NCI-H2196 (cell line): ENCODE data around the gene VSX2.
A peak's percentile ranks its signal among the peaks of the same experiment; 100 is the strongest.

Experiments used
- DNase-seq: peaks from one replicate; lab custom pipeline; 2025; ENCODE audit not compliant: unreplicated experiment; lab: John Stamatoyannopoulos, UW

Gene VSX2

DNA sequence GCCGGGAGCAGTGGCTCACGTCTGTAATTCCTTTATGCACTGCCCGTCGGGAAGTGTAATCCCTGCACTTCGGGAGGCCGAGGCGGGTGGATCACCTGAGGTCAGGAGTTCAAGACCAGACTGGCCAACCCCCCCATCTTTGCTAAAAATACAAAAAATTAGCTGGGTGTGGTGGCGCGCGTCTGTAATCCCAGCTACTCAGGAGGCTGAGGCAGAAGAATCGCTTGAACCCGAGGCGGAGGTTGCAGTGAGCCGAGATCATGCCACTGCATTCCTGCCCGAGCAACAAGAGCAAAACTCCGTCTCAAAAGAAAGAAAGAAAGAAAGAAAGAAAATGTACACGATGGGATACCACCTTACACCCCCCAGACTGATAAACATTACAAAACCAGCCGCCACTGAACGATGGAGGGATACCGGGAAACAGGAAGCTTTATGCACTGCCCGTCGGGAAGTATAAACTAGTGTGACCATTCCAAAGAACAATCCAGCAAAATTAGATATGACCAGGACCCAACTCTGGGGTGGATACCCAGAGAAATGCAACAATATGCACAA lies 62.4 kb downstream of the VSX2 start:
- no peak for DNase-seq

DNA sequence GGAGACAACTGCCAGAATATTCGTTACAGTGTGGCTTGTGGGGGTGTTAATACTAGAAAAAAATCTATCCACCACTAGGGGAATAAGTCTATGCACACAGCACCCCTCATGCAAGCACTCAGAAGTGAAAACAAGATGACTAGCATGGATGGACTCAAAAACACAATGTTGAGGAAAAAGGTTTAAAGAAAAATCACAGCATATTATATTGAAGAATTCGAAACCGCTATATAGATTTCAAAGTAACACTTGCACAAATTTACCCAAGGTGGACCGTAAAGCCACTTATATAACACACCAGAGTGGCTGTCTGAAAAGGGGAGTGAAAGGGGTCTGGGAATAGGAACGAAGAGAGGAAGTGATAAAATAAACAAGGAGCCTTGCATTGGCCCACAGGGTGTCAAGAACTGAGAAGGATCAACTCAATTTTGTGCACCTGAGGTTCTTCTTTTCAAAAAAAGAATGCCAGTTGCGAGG lies 62.9 kb downstream of the VSX2 start:
- peak; percentile 32 for DNase-seq

DNA sequence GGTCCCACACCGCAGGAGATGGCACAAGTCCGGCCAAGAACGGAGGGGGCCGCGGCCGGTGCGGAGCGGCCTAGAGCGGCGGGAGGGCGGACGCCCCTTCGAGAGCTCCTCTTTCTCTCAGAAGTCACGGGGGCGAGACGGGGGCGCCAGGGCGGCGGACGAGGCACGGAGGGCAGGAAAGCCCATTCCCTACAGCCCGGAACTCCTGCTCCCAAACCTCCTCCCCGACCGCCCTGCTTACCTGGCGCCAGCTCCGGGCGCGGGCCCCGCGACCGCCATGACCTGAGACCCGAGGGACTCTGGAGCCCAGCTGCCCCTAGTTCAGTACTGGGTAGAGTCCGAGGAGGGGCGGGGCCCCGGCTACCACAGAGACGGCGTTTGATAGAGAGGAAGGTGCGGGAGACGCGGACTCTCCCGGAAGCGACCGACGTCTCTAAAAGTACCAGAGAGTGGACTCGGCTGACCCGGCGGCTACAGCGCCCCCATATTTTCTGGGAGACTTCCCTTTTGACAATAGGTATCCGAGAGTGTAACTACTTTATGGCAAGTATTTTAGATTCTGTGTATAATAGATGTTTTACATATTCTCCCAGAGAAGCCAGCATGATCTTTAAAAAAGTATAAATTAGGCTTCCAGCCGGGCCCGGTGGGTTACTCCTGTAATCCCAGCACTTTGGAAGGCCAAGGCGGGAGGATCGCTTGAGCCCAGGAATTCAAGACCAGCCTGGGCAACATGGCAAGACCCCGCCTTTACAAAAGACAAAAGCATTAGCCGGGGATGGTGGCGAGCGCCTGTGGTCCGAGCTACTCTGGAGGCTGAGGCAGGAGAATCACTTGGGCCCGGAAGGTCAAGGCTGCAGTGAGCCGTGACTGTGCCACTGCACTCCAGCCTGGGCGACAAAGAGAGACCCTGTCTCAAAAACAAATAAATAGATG lies 63.7 kb downstream of the VSX2 start, which contains the start of gene ABCD4:
ABCD4 (minus strand) TSS at position 301 of the 936 bp plus-strand sequence; CDS start at position 279, 22 bp downstream.
- DNase-seq: peak; percentile 91

DNA sequence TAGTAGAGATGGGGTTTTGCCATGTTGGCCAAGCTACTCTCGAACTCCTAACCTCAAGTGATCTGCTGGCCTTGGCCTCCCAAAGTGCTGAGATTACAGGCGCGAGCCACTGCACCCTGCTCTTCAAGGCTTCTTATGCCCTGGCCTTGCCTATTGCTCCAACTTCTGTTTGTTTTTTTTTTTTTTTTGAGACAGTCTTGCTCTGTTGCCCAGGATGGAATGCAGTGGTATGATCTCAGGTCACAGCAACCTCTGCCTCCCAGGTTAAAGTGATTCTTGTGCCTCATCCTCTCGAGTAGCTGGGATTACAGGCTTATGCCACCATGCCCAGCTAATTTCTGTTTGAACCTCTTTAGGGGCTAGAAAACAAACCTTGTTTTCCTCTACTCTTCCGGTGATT lies 69.4 kb downstream of the VSX2 start:
- no peak for DNase-seq

DNA sequence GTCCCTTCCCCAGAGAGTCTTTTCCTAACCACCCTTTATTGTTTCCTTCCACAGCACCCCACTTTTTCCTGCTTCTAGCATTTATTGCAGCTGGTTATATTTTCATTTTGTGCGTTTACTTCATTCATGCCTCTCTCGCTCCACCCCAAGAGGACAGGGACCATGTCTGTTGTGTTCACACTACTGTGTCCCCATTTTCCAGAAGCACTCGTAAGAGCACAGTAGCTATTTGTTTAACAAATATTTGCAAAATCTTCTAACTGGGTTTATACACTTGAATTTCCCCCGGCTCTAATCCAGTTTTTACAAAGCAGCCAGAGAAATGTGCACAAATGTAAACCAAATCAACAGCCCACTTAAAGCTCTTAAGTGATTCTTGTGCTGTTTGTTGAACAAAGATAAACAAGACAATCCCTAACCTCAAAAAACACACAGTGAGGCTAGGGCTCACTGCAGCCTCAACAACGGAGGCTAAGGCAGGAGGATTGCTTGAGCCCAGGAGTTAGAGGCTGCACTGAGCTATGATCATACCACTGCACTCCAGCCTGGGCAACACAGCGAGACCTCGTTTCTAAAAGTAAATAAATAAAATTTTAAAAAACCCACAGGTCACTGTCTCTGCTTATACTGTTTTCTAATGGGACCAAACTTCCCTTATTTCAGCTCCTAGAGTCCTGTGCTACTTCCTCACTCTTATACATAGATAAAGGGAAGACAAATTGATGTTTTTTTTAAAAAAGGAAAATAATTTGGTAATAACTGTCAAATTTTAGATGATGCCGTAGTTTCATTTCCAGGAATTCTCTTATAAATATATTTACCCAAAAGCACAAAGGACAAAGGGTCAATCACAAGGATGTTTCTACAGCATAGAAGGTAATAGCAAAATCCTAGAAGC lies 70.1 kb downstream of the VSX2 start:
- no peak for DNase-seq

DNA sequence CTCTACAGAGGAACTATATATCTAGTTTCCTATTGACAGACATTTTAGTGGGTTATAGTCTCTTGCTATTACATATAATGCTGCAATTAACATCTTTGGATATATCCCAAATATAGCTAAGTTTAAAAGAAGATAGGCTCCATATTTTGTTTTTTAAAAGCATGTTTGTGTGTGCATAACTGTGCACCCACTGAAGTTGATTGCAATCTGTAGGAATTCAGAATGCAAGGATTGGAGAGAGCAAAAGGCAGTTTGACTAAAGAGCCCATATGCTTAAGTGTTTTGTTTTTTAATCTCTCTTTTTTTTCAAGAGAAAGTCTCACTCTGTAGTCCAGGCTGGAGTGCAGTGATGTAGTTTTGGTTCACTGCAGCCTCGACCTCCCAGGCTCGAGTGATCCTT lies 72.9 kb downstream of the VSX2 start:
- no peak for DNase-seq
